CD1c-positive myeloid dendritic cell (primary cell): ENCODE measurements around the gene SLTM.
"Not testable (repeated sequence)": the region's sequence is repeated elsewhere in the genome, so short reads cannot be mapped to it uniquely, and the experiment has no call there.

Experiments used
- DNase-seq: peaks from one replicate; pipeline ENCODE4 v3.0.0-alpha.2; 2016; ENCODE audit errors: extremely low spot score

Gene SLTM

GRCh38 chr15:58876306-58877106, 57.0 kb downstream of the SLTM start:
- DNase-seq, result no peak

- DNase-seq, result no peak
Observed at GRCh38 chr15:58875343-58875742, 58.1 kb downstream of the SLTM start.

GRCh38 chr15:58873267-58873666, 60.2 kb downstream of the SLTM start:
- peak; percentile 44 for DNase-seq

- DNase-seq, result no peak
Observed at GRCh38 chr15:58870451-58870850, 63.0 kb downstream of the SLTM start.

- no peak for DNase-seq
Observed at GRCh38 chr15:58867926-58868325, 65.6 kb downstream of the SLTM start.

GRCh38 chr15:58865425-58865880, 68.0 kb downstream of the SLTM start:
- no peak for DNase-seq

GRCh38 chr15:58864602-58865424, 68.7 kb downstream of the SLTM start:
- no peak for DNase-seq

GRCh38 chr15:58862326-58862725, 71.2 kb downstream of the SLTM start:
- no peak for DNase-seq

- not testable (repeated sequence) for DNase-seq
Observed at GRCh38 chr15:58856621-58857020, 76.9 kb downstream of the SLTM start.

GRCh38 chr15:58856086-58856485, 77.4 kb downstream of the SLTM start:
- no peak for DNase-seq

GRCh38 chr15:58854593-58854992, 78.9 kb downstream of the SLTM start:
- DNase-seq, result no peak

- no peak for DNase-seq
Observed at GRCh38 chr15:58852347-58852746, 81.1 kb downstream of the SLTM start.

- not testable (repeated sequence) for DNase-seq
Observed at GRCh38 chr15:58851205-58851604, 82.3 kb downstream of the SLTM start.

GRCh38 chr15:58842713-58843396, 90.6 kb downstream of the SLTM start:
- no peak for DNase-seq

- no peak for DNase-seq
Observed at GRCh38 chr15:58840048-58840447, 93.4 kb downstream of the SLTM start.

GRCh38 chr15:58839485-58839884, 94.0 kb downstream of the SLTM start:
- no peak for DNase-seq

- not testable (repeated sequence) for DNase-seq
Observed at GRCh38 chr15:58833681-58834426, 99.6 kb downstream of the SLTM start.

GRCh38 chr15:58830556-58830955, 102.9 kb downstream of the SLTM start:
- no peak for DNase-seq
